Fibroblast of skin of left biceps (primary cell): ENCODE data around the gene LYPD3.
"Not testable (repeated sequence)": the region's sequence is repeated elsewhere in the genome, so short reads cannot be mapped to it uniquely, and the experiment has no call there.

Source experiments
- DNase-seq, 2 experiments: peaks; one replicate each; pipeline ENCODE4 v3.0.0-alpha.2; 2013; ENCODE audit warnings: low read depth in 2 of 2

LYPD3 gene

DNA sequence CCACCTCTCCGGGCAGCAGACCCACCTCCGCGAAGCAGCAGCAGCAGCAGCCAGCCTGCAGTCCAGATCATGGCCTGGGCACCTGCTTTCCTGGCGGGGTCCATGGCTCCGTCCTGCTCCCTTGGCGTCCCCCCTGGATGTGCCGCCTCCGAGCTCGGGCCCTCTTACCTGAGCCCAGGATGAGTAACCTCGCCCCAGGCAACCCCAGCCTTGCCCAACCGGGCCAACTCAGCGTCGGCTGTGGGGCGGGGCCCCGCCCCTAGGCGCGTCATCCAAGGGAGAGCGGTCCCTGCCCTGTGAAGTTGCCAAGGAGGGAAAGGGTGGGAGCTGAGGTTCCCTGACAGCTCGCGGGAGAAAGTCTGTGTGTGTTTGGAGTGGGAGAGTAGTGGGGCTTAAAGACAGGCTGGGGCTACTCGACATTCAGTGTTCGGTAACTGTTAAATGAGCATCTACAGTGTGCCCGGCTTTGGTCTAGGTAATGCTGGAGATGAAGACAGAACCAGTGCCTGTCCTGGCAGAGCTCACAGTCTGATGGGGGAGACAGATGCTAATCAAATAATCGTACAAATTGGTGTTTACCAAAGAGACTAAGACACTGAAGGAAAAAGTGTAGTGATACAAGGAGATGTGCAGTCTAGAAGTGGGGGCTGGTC is at the start of gene LYPD3:
LYPD3 (minus strand) TSS at position 141 of the 653 bp plus-strand sequence; CDS start at position 104, 37 bp downstream.
- no peak for DNase-seq

DNA sequence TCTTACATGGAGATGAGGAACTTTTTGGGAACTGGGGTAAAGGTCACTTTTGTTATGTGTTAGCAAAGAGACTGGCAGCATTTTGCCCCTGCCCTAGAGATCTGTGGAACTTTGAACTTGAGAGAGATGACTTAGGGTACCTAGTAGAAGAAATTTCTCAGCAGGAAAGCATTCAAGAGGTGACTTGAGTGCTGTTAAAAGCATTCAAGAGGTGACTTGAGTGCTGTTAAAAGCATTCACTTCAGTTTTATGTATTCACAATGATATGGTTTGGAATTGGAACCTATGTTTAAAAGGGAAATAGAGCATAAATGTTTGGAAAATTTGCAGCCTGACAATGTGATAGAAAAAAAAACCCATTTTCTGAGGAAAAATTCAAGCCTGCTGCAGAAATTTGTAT is 47.0 kb upstream of the LYPD3 start:
- not testable (repeated sequence) for DNase-seq

DNA sequence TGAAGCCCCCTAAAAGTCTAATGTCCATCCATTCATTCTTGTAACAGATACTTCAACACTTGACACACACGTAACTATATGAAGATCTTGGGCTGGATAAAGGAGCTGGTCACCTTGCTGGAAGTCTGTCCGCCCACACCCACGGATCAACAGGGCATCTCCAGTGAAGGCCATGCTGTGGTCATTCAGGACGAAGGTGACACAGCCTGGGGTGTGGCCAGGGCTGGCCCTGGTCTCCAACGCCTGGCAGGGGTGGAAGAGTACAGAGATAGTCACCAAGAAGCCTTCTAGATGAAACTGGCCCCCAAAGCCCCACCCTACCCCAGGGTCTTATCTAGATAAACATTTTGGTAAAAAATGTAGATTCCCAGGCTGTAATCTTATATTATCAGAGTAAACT is 45.9 kb upstream of the LYPD3 start:
- DNase-seq, result no peak

GRCh38 chr19:43510713-43511112 is 45.3 kb upstream of the LYPD3 start:
- DNase-seq, result no peak

GRCh38 chr19:43507880-43508279 is 42.5 kb upstream of the LYPD3 start:
- DNase-seq, result no peak

- DNase-seq, result no peak
These were observed 41.2 kb upstream of the LYPD3 start for GRCh38 chr19:43506629-43507028.

- no peak for DNase-seq
These were observed 40.5 kb upstream of the LYPD3 start for GRCh38 chr19:43505941-43506340.

DNA sequence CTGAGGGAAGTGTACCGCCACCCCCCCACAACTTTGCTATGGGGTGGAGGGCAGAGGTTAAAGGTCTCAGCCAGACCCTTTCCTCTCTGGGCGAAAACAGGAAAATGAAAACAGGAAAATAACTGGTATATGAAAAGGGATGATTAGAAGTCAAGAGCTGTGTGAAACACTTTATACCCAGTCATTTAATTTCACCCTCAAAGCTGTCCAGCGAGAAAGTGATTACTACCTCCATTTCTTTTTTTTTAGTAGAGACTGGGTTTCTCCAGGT is 39.7 kb upstream of the LYPD3 start:
- no peak for DNase-seq

DNA sequence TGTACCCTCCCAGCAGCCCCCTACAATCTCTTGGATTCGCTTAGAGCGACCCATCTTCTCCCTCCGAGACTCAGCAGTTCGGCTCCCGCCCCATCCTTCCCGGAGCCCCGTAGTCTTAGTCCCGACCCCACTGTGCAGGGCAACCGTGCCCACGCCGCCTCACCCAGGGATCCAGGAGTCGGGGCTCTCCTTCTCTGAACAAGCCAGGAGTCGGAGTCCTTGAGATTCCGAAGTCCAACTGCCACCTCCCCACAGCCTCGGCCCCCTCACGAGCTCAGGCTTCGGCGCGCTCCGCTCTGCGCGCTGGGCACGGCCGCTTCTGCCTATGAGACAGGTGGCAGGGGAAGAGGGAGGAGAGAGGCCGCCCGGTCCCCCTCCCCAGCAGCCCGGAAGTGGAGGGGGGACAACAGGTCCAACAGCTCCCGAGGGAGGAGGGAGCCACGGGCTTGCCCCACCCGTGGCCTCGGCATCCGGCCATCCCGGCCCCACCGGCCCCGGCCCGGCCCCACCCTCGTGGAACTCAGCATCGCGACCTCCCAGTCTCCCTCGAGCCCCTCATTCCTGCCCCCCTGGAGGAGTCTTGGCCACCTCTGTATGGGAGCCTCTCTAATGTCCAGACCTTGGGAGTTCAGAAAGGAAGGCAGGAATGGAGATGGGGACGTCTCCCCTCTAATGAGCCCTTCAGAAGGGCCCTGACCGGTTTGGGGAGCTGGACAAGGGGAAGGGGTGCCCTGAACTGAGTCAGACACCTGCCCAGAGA is 39.2 kb upstream of the LYPD3 start, which contains the start of gene PHLDB3:
PHLDB3 (minus strand) TSS at position 321 of the 760 bp plus-strand sequence. CDS start 628 bp downstream, outside the sequence.
- no peak for DNase-seq

- peak; percentile 55 to 63 for DNase-seq
These were observed 38.4 kb upstream of the LYPD3 start for GRCh38 chr19:43503501-43504425.

GRCh38 chr19:43502419-43502976 is 37.1 kb upstream of the LYPD3 start:
- DNase-seq, result no peak

DNA sequence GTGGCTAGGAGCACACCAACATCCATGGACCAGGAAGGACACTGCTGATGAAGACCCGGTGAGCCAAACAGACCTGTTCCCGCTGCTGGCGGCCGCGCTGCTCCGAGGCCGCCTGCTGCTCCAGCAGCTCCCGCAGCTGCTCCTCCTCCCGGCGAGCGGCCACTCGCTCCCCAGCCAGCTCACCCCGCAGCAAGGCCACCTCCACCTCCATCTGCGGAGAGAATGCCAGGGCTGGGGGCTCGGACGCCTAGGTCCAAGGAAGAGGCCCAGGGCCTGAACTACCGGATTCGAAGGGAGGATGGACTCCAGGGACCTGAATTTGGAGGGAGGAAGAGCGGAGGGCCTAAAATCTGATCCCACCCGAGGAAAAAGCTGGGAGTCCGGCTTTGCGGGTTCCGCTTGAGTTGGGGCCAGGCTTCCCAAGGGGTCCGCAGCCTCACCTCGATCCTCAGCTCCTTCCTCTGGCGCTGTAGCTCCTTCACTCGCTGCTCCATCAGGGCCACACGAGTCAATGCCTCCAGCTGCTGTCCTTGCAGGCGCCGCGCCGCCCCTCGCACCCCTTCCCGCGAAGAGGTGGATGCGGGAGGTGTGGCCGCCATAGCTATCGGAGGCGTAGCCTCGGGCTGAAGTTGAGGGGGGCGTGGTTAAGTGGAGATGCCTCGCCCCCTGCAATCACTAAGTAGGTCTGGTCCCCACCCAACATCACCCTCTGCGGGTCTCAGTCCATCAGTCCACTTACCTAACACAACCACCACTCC is 36.4 kb upstream of the LYPD3 start:
- DNase-seq, result no peak

DNA sequence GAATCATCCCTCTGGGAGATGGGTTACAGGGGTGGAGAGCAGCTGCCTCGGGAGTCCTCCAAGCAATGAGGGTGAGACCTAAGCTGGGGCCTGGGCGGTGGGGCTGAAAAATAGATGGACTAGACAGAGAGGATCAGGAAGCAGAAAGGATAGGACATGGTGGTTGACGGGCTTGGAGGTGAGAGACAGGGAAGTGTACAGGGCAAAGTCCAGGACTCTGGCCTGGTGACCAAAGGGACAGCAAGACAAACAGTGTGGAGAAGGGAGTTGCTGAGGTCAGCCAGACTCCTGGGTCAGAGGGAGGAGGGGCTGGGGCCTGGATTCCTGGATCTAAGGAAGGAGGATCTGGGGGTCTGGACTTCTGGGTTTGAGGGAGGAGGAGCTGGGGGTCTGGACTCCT is 33.6 kb upstream of the LYPD3 start:
- DNase-seq, result no peak

- DNase-seq, result no peak
These were observed 32.9 kb upstream of the LYPD3 start for GRCh38 chr19:43498233-43498842.

- no peak for DNase-seq
These were observed 31.6 kb upstream of the LYPD3 start for GRCh38 chr19:43496960-43497359.

DNA sequence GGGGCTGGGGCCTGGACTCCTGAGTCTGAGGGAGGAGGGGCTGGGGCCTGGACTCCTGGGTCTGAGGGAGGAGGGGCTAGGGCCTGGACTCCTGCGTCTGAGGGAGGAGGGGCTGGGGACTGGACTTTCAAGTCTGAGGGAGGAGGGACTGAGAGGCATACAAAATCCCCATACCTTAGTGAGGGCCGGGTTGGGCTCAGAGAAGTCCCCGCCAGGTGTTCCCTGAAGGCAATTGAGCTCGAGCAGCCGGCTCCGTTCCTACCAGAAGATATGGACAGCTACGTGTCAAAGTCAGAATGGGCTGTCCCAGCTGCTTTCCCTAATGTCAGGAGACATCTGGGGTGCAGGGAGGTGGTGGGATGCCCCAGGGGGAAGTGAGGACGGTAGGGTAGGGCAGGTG is 29.7 kb upstream of the LYPD3 start:
- DNase-seq, result no peak

GRCh38 chr19:43490759-43491158 is 25.4 kb upstream of the LYPD3 start:
- no peak for DNase-seq

DNA sequence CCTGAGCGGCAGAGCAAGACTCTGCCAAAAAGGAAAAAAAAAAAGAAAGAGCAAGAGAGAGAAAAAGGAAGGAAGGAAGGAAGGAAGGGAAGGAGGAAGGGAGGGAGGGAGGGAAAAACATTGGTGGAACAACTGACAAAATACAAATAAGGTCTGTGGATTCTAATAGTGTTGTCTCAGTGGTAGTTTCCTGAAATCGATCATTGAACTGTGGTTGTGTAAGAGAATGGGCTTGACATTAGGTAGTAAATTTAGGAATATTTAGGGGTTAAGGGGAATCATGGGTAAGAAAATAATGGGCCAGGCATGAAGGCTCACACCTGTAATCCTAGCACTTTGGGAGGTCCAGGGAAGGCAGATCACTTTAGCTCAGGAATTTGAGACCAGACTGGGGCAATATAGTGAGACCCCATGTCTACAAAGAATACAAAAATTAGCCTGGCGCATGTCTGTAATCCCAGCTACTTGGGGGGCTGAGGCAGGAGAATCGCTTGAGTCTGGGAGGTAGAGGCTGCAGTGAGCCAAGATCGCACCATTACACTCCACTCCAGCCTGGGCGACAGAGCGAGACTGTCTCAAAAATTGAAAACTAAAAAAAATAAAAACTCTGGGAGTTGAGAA is 24.7 kb upstream of the LYPD3 start:
- no peak for DNase-seq

DNA sequence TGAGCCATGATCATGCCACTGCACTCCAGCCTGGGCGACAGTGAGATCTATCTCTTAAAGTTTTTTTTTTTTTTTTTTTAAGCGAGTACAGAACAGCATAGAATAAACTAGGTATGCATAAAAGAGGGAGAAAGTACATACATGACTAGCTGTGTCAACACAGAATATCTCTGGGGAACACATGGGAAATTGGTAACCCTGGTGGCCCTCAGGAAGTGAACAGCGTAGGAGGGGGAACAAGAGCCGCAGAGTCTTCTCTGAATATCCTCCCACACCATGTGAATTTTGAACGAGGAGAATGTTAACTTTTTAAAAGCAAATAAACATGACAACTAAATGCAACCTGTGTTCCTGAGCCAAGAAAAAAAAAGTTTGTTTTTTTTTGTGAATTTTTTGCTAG is 23.9 kb upstream of the LYPD3 start:
- no peak for DNase-seq

- DNase-seq, result no peak
These were observed 22.8 kb upstream of the LYPD3 start for GRCh38 chr19:43488179-43488578.

GRCh38 chr19:43486412-43486811 is 21.0 kb upstream of the LYPD3 start:
- DNase-seq, result no peak
